ENCODE measurements around the gene MACIR.

MACIR gene

DNA sequence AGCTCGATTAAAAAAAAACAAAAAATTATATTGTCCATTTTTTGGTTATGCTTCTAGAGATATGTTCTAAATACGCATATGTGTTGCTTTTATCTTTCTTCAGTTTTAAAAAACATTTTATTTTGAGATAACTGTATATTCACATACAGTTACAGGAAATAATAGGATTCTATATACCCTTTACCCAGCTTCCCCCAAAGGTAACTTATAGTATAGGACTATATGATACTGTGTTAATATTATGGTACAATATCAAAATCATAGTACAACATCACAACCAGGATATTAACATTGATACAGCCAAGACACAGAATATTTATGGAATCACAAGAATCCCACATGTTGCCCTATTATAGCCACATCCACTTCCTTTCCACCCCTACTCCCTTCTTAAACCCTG, 9.5 kb upstream of the MACIR start:
- TF ChIP-seq RAD21 (IDR thresholded peaks at IDR 0.05; ENCODE audit: low read depth) (no peak), CREB1 (IDR thresholded peaks at IDR 0.05; ENCODE audit: low read depth) (no peak), TEAD4 (IDR thresholded peaks at IDR 0.05) (no peak), ZBTB7A (IDR thresholded peaks at IDR 0.05; ENCODE audit: low read depth) (no peak), EGR1 (IDR thresholded peaks at IDR 0.05) (no peak), CEBPB (IDR thresholded peaks at IDR 0.05) (no peak), YY1 (IDR thresholded peaks at IDR 0.05; ENCODE audit: low read depth) (no peak), TCF12 (IDR thresholded peaks at IDR 0.05; ENCODE audit: low read depth) (no peak), TAF1 (IDR thresholded peaks at IDR 0.05; ENCODE audit: low read depth) (no peak), EP300 (IDR thresholded peaks at IDR 0.05; ENCODE audit: borderline replicate concordance) (no peak)
- TF ChIP-seq, protein P1, sequence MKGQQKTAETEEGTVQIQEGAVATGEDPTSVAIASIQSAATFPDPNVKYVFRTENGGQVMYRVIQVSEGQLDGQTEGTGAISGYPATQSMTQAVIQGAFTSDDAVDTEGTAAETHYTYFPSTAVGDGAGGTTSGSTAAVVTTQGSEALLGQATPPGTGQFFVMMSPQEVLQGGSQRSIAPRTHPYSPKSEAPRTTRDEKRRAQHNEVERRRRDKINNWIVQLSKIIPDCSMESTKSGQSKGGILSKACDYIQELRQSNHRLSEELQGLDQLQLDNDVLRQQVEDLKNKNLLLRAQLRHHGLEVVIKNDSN (IDR thresholded peaks at IDR 0.05): no peak

DNA sequence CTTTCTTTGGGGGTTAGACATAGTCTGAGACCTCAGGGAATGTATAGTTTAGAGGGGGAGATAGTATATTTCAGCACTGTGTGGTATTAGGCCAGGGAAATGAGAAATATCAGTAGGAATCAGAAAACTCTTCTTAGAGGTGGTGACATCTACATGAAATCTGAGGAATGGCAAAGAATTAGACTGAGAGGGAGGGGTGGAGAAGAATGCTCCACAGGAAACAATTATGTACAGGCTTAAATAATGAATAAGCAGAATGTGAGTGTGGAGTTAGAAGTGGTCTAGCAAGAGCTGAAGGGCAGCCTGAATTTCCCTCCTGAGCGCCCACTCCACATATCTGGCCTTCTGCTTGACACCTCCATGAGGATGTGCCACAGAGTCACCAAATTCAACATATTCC, 3.6 kb upstream of the MACIR start:
- TF ChIP-seq NFIC (IDR thresholded peaks at IDR 0.05): no peak
- TF ChIP-seq EP300 (IDR thresholded peaks at IDR 0.05; ENCODE audit: borderline replicate concordance): no peak
- TF ChIP-seq, protein P2, sequence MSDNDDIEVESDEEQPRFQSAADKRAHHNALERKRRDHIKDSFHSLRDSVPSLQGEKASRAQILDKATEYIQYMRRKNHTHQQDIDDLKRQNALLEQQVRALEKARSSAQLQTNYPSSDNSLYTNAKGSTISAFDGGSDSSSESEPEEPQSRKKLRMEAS (IDR thresholded peaks at IDR 0.05): no peak
- TF ChIP-seq RAD21 (IDR thresholded peaks at IDR 0.05; ENCODE audit: low read depth): no peak
- TF ChIP-seq REST (IDR thresholded peaks at IDR 0.05; ENCODE audit: low read depth): no peak
- TF ChIP-seq YY1 (IDR thresholded peaks at IDR 0.05; ENCODE audit: low read depth): no peak
- TF ChIP-seq CEBPB (IDR thresholded peaks at IDR 0.05): no peak
- TF ChIP-seq EGR1 (IDR thresholded peaks at IDR 0.05): no peak
- TF ChIP-seq, protein P1 (IDR thresholded peaks at IDR 0.05): no peak
- no peak for TF ChIP-seq CREB1 (IDR thresholded peaks at IDR 0.05; ENCODE audit: low read depth)
- no peak for TF ChIP-seq TCF12 (IDR thresholded peaks at IDR 0.05; ENCODE audit: low read depth)
- TF ChIP-seq ZBTB7A (IDR thresholded peaks at IDR 0.05; ENCODE audit: low read depth): no peak

DNA sequence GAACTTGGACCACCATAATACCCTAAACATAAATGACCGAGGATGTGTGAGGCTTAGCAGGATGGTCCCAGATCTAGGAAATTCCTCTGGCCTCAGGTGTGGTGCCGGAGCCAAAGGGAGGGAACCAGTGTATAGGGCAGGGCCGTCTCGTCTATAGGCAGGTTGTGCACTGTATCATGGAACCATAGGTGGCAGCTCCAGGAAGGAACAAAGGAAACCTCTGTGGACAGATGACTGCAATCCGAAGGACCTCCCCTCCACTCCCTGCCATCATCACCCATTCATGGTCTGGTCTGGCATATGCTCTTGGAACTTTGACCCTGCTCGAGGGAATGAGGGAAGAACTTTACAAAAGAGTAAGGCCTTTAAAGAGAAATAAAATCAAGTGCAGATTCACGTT, 2.9 kb upstream of the MACIR start:
- TF ChIP-seq NFIC (IDR thresholded peaks at IDR 0.05): no peak
- no peak for TF ChIP-seq CEBPB (IDR thresholded peaks at IDR 0.05)
- no peak for TF ChIP-seq ZBTB7A (IDR thresholded peaks at IDR 0.05; ENCODE audit: low read depth)
- TF ChIP-seq, protein P2 (IDR thresholded peaks at IDR 0.05): no peak
- no peak for TF ChIP-seq RAD21 (IDR thresholded peaks at IDR 0.05; ENCODE audit: low read depth)
- no peak for TF ChIP-seq YY1 (IDR thresholded peaks at IDR 0.05; ENCODE audit: low read depth)
- no peak for TF ChIP-seq FOXM1 (IDR thresholded peaks at IDR 0.05; ENCODE audit: borderline replicate concordance, low read depth)
- TF ChIP-seq TCF12 (IDR thresholded peaks at IDR 0.05; ENCODE audit: low read depth): no peak
- TF ChIP-seq REST (IDR thresholded peaks at IDR 0.05; ENCODE audit: low read depth): no peak
- no peak for TF ChIP-seq EGR1 (IDR thresholded peaks at IDR 0.05)
- no peak for TF ChIP-seq TAF1 (IDR thresholded peaks at IDR 0.05; ENCODE audit: low read depth)
- TF ChIP-seq TEAD4 (IDR thresholded peaks at IDR 0.05): no peak
- TF ChIP-seq, protein P1 (IDR thresholded peaks at IDR 0.05): no peak

DNA sequence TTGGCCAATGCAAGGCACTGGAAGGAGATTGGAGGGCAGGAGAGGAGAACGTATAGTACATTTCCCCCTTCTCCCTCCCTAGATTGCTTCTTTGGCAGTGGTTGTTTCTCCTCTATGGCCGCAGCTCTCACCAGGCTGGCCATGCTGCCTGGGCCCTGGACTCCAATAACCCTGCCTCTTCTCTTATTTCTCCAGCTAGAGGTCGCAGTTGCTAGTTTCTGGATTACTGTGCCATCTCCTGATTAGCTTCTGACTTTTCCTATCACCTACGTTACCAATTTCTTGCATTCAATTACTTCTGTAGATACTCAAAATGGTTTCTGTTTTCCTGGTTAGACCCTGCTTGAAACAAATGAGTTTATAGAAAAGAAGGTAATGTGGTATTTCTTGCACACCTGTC, 2.4 kb upstream of the MACIR start:
- no peak for TF ChIP-seq NFIC (IDR thresholded peaks at IDR 0.05)
- TF ChIP-seq REST (IDR thresholded peaks at IDR 0.05; ENCODE audit: low read depth): no peak
- TF ChIP-seq CEBPB (IDR thresholded peaks at IDR 0.05): no peak
- no peak for TF ChIP-seq FOXM1 (IDR thresholded peaks at IDR 0.05; ENCODE audit: borderline replicate concordance, low read depth)
- no peak for TF ChIP-seq EGR1 (IDR thresholded peaks at IDR 0.05)
- no peak for TF ChIP-seq TCF12 (IDR thresholded peaks at IDR 0.05; ENCODE audit: low read depth)
- no peak for TF ChIP-seq YY1 (IDR thresholded peaks at IDR 0.05; ENCODE audit: low read depth)
- no peak for TF ChIP-seq TAF1 (IDR thresholded peaks at IDR 0.05; ENCODE audit: low read depth)
- TF ChIP-seq, protein P2 (IDR thresholded peaks at IDR 0.05): no peak
- no peak for TF ChIP-seq RAD21 (IDR thresholded peaks at IDR 0.05; ENCODE audit: low read depth)
- TF ChIP-seq, protein P1 (IDR thresholded peaks at IDR 0.05): no peak

All from Ishikawa (cell line).